Coronary artery (tissue), 2 donors: Measurements from ENCODE around the gene OSTN.

Source experiments
- DNase-seq: peaks from one replicate; pipeline ENCODE4 v3.0.0-alpha.2; 2017; ENCODE audit warnings: low spot score
- H3K27ac ChIP-seq, 2 donors: fragments of 200-600 bp; sonication (generic); one replicate each; pipeline ENCODE4 v1.5.1; 2016 to 2019
- H3K4me3 ChIP-seq: fragments of 200-600 bp; sonication (generic); 2 replicates; pipeline ENCODE4 v1.5.1; 2016; ENCODE audit warnings: mild to moderate bottlenecking, moderate library complexity
- TF ChIP-seq, protein P1 (sequence below): fragments of 200-600 bp; sonication (generic); IDR thresholded peaks from one replicate; pipeline ENCODE4 v1.5.1; 2019; ENCODE audit warnings: antibody characterized with exemption

The OSTN gene, protein sequence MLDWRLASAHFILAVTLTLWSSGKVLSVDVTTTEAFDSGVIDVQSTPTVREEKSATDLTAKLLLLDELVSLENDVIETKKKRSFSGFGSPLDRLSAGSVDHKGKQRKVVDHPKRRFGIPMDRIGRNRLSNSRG

DNA sequence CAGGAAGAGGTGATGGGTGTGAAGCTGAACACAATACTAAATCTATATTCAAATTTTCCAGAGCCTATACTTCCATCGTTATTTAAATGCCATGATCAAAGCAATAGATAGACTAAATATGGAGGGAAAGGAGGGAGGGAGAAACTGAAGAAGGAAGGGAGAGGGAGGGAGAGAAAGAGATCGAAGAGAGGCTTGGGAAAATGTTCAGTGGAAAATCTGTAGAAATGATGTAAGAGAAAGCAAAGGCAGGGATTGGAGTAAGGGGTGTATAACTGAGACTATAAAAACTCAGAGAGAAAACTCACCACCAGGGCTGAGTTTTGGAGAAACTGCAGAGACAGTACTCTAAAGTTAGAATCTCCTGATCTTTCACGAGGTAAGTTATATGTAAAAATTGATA lies at the start of gene OSTN:
Gene OSTN, plus strand, starts transcription at position 310 of the 400 bp plus-strand sequence. CDS start 13,292 bp downstream, outside the sequence.
- no peak for DNase-seq

DNA sequence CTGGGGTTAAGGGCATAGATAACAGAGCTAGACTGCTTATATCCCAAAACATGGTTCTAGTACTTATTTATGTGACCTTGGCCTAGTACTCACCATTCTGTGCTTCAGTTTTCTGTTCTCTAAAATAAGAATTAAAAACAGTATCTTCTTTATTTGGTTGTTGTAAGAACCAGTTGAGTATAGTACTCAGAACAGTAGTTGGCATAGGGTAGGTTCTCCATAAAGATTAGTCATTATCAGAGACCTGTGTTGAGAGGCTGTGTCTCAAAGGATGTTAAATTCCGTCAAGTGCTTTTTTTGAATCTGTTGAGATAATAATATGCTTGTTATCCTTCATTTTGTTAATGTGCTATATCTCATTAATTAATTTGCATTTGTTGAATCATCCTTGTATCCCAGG lies 47.4 kb upstream of the OSTN start:
- no peak for DNase-seq
- no peak overlapping the region for H3K27ac ChIP-seq
- TF ChIP-seq, protein P1, sequence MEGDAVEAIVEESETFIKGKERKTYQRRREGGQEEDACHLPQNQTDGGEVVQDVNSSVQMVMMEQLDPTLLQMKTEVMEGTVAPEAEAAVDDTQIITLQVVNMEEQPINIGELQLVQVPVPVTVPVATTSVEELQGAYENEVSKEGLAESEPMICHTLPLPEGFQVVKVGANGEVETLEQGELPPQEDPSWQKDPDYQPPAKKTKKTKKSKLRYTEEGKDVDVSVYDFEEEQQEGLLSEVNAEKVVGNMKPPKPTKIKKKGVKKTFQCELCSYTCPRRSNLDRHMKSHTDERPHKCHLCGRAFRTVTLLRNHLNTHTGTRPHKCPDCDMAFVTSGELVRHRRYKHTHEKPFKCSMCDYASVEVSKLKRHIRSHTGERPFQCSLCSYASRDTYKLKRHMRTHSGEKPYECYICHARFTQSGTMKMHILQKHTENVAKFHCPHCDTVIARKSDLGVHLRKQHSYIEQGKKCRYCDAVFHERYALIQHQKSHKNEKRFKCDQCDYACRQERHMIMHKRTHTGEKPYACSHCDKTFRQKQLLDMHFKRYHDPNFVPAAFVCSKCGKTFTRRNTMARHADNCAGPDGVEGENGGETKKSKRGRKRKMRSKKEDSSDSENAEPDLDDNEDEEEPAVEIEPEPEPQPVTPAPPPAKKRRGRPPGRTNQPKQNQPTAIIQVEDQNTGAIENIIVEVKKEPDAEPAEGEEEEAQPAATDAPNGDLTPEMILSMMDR: no peak
- no peak overlapping the region for H3K4me3 ChIP-seq

More for the DNA sequence above, at the start of gene OSTN:
- H3K27ac ChIP-seq: no peak within 1 kb of the TSS
- no peak within 1 kb of the TSS for H3K4me3 ChIP-seq
- TF ChIP-seq, protein P1: no peak

DNA sequence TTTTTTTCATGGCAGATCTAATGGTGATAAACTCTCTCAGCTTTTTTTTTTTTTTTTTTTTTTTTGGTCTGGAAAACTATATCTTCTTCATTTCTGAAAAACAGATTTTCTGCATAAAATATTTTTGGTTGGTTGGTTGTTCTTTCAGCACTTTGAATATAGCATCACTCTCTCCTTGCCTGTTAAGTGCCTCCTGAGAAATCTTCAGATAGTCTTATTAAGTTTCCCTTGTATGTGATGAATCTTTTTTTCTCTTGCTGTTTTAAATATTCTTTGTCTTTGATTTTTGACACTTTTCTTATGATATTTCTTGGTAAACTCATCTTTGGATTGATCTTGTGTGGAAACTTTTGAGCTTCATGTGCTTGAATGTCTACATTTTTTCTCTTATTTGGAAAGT lies 44.2 kb upstream of the OSTN start:
- no peak overlapping the region for H3K4me3 ChIP-seq
- TF ChIP-seq, protein P1: no peak
- no peak for DNase-seq
- no peak overlapping the region for H3K27ac ChIP-seq

DNA sequence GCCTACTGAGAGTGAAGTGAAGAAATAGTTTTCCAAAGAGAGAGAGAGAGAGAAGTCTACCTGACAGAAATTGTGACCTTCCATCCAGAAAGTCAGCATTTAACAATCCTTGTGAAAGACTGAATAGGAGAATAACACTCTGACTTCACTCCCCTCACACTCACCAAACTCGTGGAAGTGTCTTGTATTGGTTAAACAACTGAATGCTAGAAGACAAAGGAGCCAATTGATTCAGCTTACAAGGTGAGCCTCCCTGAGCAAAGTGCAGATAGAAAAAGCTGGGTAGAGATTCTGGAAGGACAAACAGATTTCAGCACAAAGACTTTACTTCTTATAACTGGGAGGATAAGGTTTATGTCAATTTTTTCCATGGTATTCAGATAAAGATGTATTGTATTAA lies 40.8 kb upstream of the OSTN start:
- no peak overlapping the region for H3K27ac ChIP-seq
- H3K4me3 ChIP-seq: no peak overlapping the region
- DNase-seq: no peak
- TF ChIP-seq, protein P1: no peak

DNA sequence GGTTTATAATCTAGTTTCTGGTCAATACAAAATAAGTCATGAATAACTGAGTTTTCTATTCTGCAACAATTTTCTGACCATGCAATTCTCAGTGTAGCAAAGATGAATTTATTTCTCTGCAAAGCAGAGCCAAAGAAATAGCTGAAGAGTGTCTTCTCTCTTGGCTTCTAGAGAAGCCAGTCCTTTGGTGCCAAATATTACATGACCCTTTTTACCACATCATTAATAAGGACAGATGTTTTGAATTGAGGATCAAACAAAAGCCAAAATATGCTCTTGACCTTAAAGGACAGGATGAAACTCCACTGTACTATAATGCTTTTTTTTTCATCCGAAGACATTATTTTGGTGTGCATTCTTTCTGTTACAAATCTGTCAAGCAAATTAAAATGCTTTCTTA lies 40.2 kb upstream of the OSTN start:
- TF ChIP-seq, protein P1: no peak
- DNase-seq: no peak
- Histone ChIP-seq H3K4me3 (no peak overlapping the region), H3K27ac (no peak overlapping the region)

DNA sequence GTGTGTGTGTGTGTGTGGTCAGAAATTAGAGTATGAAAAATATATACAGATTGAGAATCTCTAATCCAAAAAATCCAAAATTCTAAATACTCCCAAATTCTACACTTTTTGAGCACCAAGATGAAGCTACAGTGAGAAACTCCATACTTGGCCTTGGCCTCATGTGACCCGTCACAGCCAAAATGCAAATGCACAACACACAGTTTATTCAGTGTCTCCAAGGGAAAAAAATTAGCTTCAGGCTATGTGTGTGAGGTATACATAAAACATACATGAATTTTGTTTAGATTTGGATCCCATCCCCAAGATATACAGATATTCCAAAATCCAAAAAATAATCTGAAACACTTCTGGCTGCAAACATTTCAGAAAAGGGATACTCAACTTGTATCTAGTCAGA lies 33.2 kb upstream of the OSTN start:
- no peak overlapping the region for H3K4me3 ChIP-seq
- no peak overlapping the region for H3K27ac ChIP-seq
- TF ChIP-seq, protein P1: no peak
- no peak for DNase-seq

DNA sequence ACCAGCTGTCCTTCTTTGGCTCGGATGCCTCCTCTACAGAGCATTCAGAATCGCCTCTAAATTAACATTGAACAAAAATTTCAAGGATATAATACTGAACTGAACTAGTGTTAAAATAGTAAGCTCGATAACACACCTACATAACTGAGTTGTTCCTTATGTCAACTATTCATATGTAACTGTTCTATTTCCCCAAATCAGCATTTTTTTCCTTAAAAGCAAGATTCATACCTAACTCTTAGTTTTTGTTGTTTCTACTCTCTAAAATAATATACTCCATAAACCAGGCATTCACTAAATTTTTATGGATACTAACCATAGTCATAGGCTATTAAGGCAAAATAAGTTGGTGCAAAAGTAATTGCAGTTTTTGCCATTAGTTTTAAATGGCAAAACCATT lies 32.7 kb upstream of the OSTN start:
- TF ChIP-seq, protein P1: no peak
- Histone ChIP-seq H3K27ac (no peak overlapping the region), H3K4me3 (no peak overlapping the region)
- DNase-seq: no peak
